Metanephros (tissue), 1 donor: ENCODE measurements around the gene HSFX4. TPM values are rescaled to one million over a fixed set of nuclear protein-coding genes. Genes with fewer than 3 reads are reported as not detected.

Experiments used
- total RNA-seq: library from RNA; depleted of rRNA; stranded (reverse); fragments of >200 nt; gene quantifications from one replicate; pipeline ENCODE4 v1.2.3, GENCODE V29; 2014

Gene HSFX4
- not detected for total RNA-seq

GRCh38 chrX:149929400-149929799 lies at the start of gene HSFX4:
Gene HSFX4 (plus strand): TSS chrX:149929573. CDS start chrX:149929645, 72 bp downstream.

GRCh38 chrX:149881081-149881711 lies 48.2 kb upstream of the HSFX4 start, which contains the start of gene MAGEA8:
Gene MAGEA8 (plus strand): TSS chrX:149881183. CDS start chrX:149884273, 3,090 bp downstream.

GRCh38 chrX:149938427-149938880 lies 9.1 kb downstream of the HSFX4 start, which contains the start of gene EOLA2:
Gene EOLA2 (minus strand): TSS chrX:149938491. CDS start chrX:149933874, 4,617 bp downstream.

Other genes with a start within 250 kb of the HSFX4 start
- gene MAGEA11, start 217.5 kb upstream of the HSFX4 start, total RNA-seq: not detected
- 1.7 TPM for gene HSFX1, start 155.5 kb upstream of the HSFX4 start, total RNA-seq
- gene MAGEA9, start 147.6 kb upstream of the HSFX4 start, total RNA-seq: not detected
- not detected for gene MAGEA8, start 48.4 kb upstream of the HSFX4 start, total RNA-seq
- gene EOLA2, start 8.9 kb downstream of the HSFX4 start, total RNA-seq: 20.4 TPM